Gastroesophageal sphincter (tissue), 3 donors: Measurements from ENCODE around the gene ZDHHC16.

ENCODE experiments used
- POLR2A ChIP-seq, 2 donors: fragments of 450-650 bp; IDR thresholded peaks; one replicate each; pipeline ENCODE4 v1.6.1; 2017; ENCODE audit warnings: antibody characterized with exemption in 2 of 2, mild to moderate bottlenecking in 2 of 2, moderate library complexity in 1 of 2
- TF ChIP-seq, protein P1 (sequence below), 4 experiments: fragments of 200-600 bp in 2 of 4; fragments of 450-650 bp in 2 of 4; sonication (generic) in 1 of 4; IDR thresholded peaks; one replicate each; pipeline ENCODE4 v1.5.1; 2017 to 2019; ENCODE audit warnings: antibody characterized with exemption in 4 of 4, mild to moderate bottlenecking in 2 of 4, moderate library complexity in 2 of 4

DNA sequence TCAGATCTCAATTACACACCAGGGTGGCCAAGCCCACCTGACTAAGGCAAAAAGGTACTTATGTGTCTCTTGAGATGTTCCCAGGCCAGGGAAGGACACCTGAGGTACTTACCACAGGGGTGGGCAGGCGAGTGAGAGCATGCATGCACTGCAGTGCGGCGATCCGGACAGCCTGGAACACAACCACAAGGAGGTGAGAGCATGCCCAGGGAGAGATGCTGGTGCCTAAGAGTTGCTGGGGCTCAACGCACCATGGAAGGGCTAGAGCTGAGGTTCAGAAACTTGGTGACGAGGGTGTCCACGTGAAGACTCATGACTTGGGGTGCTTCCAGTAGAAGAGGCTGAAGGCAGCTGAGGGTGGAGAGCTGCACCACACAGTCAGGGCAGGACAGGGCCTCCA, 13.1 kb downstream of the ZDHHC16 start:
- no peak for TF ChIP-seq POLR2A (IDR thresholded peaks at IDR 0.05)
- TF ChIP-seq, protein P1, sequence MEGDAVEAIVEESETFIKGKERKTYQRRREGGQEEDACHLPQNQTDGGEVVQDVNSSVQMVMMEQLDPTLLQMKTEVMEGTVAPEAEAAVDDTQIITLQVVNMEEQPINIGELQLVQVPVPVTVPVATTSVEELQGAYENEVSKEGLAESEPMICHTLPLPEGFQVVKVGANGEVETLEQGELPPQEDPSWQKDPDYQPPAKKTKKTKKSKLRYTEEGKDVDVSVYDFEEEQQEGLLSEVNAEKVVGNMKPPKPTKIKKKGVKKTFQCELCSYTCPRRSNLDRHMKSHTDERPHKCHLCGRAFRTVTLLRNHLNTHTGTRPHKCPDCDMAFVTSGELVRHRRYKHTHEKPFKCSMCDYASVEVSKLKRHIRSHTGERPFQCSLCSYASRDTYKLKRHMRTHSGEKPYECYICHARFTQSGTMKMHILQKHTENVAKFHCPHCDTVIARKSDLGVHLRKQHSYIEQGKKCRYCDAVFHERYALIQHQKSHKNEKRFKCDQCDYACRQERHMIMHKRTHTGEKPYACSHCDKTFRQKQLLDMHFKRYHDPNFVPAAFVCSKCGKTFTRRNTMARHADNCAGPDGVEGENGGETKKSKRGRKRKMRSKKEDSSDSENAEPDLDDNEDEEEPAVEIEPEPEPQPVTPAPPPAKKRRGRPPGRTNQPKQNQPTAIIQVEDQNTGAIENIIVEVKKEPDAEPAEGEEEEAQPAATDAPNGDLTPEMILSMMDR (IDR thresholded peaks at IDR 0.05), result no peak
